Muscle of leg (tissue), 11 donors: ENCODE data around the gene CBLL1. TPM values are rescaled to one million over a fixed set of nuclear protein-coding genes. Genes with fewer than 3 reads are reported as not detected.

Experiments used
- DNase-seq: peaks from one replicate; pipeline ENCODE4 v3.0.0; 2013
- H3K27ac ChIP-seq: one replicate; pipeline ENCODE4 v1.5.1; 2013; ENCODE audit warnings: mild to moderate bottlenecking, low read length, control low read depth
- H3K27me3 ChIP-seq: one replicate; pipeline ENCODE4 v1.6.1; 2013; ENCODE audit warnings: low read length; ENCODE audit not compliant: control insufficient read depth, insufficient read depth
- H3K36me3 ChIP-seq: one replicate; pipeline ENCODE4 v1.6.1; 2013; ENCODE audit warnings: low read length; ENCODE audit not compliant: control insufficient read depth, insufficient read depth
- H3K4me1 ChIP-seq: one replicate; pipeline ENCODE4 v1.6.1; 2013; ENCODE audit warnings: low read length; ENCODE audit not compliant: control insufficient read depth, insufficient read depth
- H3K4me3 ChIP-seq: one replicate; pipeline ENCODE4 v1.5.1; 2013; ENCODE audit warnings: low read length, control low read depth
- H3K9me3 ChIP-seq: replicated peaks from 2 replicates; pipeline ENCODE4 v1.6.1; 2013; ENCODE audit warnings: low read depth, low read length; ENCODE audit not compliant: control insufficient read depth
- WGBS: methylation state at CpG from one replicate; pipeline ENCODE4 v1.1.5; 2013; ENCODE audit warnings: missing lambda C conversion rate; ENCODE audit not compliant: insufficient coverage; 5-methylcytosine and 5-hydroxymethylcytosine counted together
- polyA plus RNA-seq, 8 donors: library from polyadenylated mRNA; unstranded; fragments of 120-200 nt; gene quantifications; one replicate each; pipeline versions ENCODE4 v1.2.1 to v1.2.3, GENCODE V29; 2013; ENCODE audit warnings: inconsistent platforms in 1 of 8, low replicate concordance in 1 of 8; ENCODE audit not compliant: insufficient read length in 8 of 8, insufficient read depth in 1 of 8
- total RNA-seq: library from RNA; stranded (reverse); fragments of 120-200 nt; gene quantifications from one replicate; pipeline ENCODE4 v1.2.4, GENCODE V29; 2013

Gene CBLL1
- total and polyA plus RNA-seq, 9 donors = 13.9 to 21.2 (median 16.9) TPM

DNA sequence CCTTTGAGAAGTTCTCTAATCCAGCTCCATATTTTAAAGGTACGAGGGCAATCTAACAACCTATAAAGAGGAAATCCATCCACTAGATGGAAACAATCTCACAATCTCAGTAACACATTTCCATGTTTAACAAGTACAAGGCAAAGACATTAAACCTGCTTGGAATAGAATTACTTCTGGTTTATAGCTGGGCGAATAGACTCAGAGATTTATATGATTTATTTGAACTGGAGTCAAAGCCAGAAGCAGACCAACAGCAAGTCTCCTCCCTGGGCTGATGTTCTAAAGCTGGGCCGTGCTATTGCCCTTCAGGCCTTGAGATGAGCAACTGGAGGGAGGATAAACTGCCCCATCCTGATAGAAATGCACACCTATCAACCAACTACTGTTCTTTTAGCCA is 33.8 kb downstream of the CBLL1 start:
- WGBS = 60% methylated on average over 1 of the region's 3 CpGs
- H3K36me3 ChIP-seq = no peaks in the 10 kb centered on the region
- no peak overlapping the region for H3K4me3 ChIP-seq
- H3K27me3 ChIP-seq = no peaks in the 10 kb centered on the region
- H3K4me1 ChIP-seq = no peaks in the 10 kb centered on the region
- no peaks in the 10 kb centered on the region for H3K9me3 ChIP-seq
- DNase-seq = no peak
- H3K27ac ChIP-seq = no peak overlapping the region

- H3K27ac ChIP-seq = no peak overlapping the region
- H3K4me3 ChIP-seq = no peak overlapping the region
- H3K4me1 ChIP-seq = no peaks in the 10 kb centered on the region
- no peaks in the 10 kb centered on the region for H3K36me3 ChIP-seq
- no peaks in the 10 kb centered on the region for H3K9me3 ChIP-seq
- WGBS = no CpG with 5 or more reads among the region's 4 CpGs
- no peak for DNase-seq
- H3K27me3 ChIP-seq = no peaks in the 10 kb centered on the region
These were observed 34.3 kb downstream of the CBLL1 start for GRCh38 chr7:107778283-107778682.

DNA sequence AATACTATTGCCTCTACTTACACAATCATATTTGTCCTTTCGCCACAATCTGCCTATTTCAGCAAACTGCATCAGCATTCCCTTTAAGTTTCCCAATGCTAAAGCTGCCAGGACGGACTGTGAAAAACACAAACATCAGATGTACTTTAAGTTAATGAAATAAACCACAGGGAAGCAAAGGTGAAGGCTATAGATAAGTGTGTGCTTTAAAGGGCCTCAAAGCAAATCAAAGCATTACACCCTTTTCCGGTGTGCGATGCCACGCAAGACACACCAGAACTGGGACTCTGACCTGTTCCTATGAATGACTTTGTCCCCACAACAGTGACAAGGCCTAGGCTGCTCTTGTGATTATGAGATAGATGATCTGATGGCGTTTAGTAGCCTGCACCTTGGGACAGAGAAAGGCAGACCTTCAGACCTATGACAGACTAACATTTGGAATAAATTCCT is 35.7 kb downstream of the CBLL1 start:
- Histone ChIP-seq H3K27me3 (peaks cover 2% of the 10 kb centered on the region), H3K27ac (no peak overlapping the region), H3K9me3 (no peaks in the 10 kb centered on the region), H3K4me1 (no peaks in the 10 kb centered on the region), H3K36me3 (no peaks in the 10 kb centered on the region), H3K4me3 (no peak overlapping the region)
- DNase-seq = no peak
- WGBS = 80% methylated on average over 2 of the region's 6 CpGs

- Histone ChIP-seq H3K4me3 (no peak overlapping the region), H3K27ac (no peak overlapping the region), H3K36me3 (no peaks in the 10 kb centered on the region), H3K27me3 (peaks cover 4% of the 10 kb centered on the region), H3K9me3 (no peaks in the 10 kb centered on the region), H3K4me1 (no peaks in the 10 kb centered on the region)
- no CpG with 5 or more reads among the region's 3 CpGs for WGBS
- no peak for DNase-seq
These were observed 38.4 kb downstream of the CBLL1 start for GRCh38 chr7:107782374-107782773.

- Histone ChIP-seq H3K36me3 (no peaks in the 10 kb centered on the region), H3K27ac (no peak overlapping the region), H3K4me1 (no peaks in the 10 kb centered on the region), H3K27me3 (peaks cover 4% of the 10 kb centered on the region), H3K9me3 (no peaks in the 10 kb centered on the region), H3K4me3 (no peak overlapping the region)
- DNase-seq = no peak
- WGBS = no CpG with 5 or more reads among the region's 1 CpG
These were observed 39.7 kb downstream of the CBLL1 start for GRCh38 chr7:107783648-107784047.

DNA sequence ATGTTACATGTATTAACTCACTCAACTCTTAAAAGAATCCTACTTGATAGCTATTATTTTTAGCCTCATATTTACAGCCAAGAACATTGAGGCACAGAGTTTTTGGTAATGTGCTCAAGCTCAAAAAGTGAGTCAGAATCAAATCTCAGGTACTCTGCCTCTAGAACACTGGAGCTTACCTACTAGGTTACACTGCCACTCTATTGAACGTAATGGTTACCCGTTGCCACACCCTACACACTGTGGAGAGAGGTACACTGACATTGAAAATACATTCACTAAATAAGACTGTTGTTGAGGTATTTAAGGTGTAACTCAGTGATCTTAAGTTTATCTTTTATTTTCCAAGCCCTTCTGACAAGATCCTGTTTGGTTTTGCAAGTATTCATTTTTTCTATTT is 41.2 kb downstream of the CBLL1 start:
- no peak for DNase-seq
- H3K27me3 ChIP-seq = peaks cover 4% of the 10 kb centered on the region
- no peaks in the 10 kb centered on the region for H3K4me1 ChIP-seq
- WGBS = no CpG with 5 or more reads among the region's 2 CpGs
- H3K36me3 ChIP-seq = no peaks in the 10 kb centered on the region
- no peak overlapping the region for H3K4me3 ChIP-seq
- no peaks in the 10 kb centered on the region for H3K9me3 ChIP-seq
- no peak overlapping the region for H3K27ac ChIP-seq

- no peak overlapping the region for H3K27ac ChIP-seq
- no peaks in the 10 kb centered on the region for H3K9me3 ChIP-seq
- no CpG with 5 or more reads among the region's 2 CpGs for WGBS
- peaks cover 4% of the 10 kb centered on the region for H3K27me3 ChIP-seq
- DNase-seq = no peak
- no peaks in the 10 kb centered on the region for H3K36me3 ChIP-seq
- no peak overlapping the region for H3K4me3 ChIP-seq
- H3K4me1 ChIP-seq = no peaks in the 10 kb centered on the region
These were observed 42.0 kb downstream of the CBLL1 start for GRCh38 chr7:107785926-107786325.

DNA sequence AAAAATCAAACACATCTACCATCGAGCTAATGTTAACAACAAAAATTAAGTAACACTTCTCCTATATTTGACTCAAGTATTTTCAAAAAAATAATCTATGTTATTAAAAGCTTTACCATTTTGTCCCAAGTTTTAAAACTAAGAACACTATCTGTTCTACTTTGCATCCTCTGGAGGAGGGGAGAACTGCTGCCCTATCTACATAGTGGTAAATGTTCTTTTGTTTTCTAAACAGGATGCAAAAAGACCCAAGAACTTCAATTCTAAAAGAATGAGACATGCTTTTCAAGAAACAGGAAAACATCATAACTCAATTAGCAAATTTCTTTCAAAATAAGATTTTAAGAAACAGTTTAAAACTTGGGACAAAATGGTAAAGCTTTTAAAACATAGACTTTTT is 44.3 kb downstream of the CBLL1 start:
- no peak overlapping the region for H3K27ac ChIP-seq
- H3K36me3 ChIP-seq = no peaks in the 10 kb centered on the region
- no peak overlapping the region for H3K4me3 ChIP-seq
- no CpG with 5 or more reads among the region's 1 CpG for WGBS
- DNase-seq = no peak
- H3K4me1 ChIP-seq = no peaks in the 10 kb centered on the region
- peaks cover 4% of the 10 kb centered on the region for H3K27me3 ChIP-seq
- H3K9me3 ChIP-seq = no peaks in the 10 kb centered on the region

- WGBS = no CpG with 5 or more reads among the region's 3 CpGs
- peaks cover 4% of the 10 kb centered on the region for H3K27me3 ChIP-seq
- no peaks in the 10 kb centered on the region for H3K4me1 ChIP-seq
- H3K27ac ChIP-seq = no peak overlapping the region
- no peaks in the 10 kb centered on the region for H3K9me3 ChIP-seq
- no peak overlapping the region for H3K4me3 ChIP-seq
- DNase-seq = no peak
- no peaks in the 10 kb centered on the region for H3K36me3 ChIP-seq
These were observed 44.7 kb downstream of the CBLL1 start for GRCh38 chr7:107788662-107789061.

DNA sequence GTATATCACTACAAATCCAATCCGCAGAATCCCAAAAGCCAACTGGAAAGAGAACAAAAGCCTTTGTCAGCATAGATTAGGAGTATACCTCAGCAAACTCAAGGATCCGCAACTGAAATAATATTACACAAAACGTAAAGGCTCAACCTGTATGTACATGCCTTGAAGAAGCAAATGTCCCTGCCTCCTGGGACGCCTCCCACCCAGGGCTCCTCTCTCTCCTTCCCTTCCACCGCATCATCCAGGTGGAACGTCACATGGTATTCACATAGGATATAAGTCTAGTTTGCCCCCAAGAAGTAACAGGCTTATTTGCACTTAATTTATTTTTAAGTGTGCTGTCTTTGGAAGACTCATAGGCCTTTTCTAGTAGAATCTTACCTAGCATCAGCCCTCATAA is 45.7 kb downstream of the CBLL1 start:
- Histone ChIP-seq H3K4me3 (no peak overlapping the region), H3K4me1 (no peaks in the 10 kb centered on the region), H3K27me3 (peaks cover 2% of the 10 kb centered on the region), H3K36me3 (no peaks in the 10 kb centered on the region), H3K9me3 (no peaks in the 10 kb centered on the region), H3K27ac (no peak overlapping the region)
- DNase-seq = no peak
- WGBS = no CpG with 5 or more reads among the region's 6 CpGs

DNA sequence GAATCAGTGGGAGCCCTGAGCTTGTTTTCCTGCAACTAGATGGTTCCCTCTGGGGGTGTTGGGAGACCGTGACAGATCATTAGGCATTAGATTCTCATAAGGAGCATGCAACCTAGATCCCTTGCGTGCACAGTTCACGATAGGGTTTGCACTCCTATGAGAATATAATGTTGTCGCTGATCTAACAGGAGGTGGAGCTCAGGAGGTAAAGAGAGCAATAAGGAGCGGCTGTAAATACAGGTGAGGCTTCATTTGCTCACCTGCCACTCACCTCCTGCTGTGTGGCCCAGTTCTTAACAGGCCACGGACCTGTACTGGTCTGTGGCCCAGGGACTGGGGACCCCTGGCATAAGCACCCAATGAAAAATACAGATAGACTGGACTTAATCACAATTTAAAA is 48.4 kb downstream of the CBLL1 start:
- Histone ChIP-seq H3K36me3 (no peaks in the 10 kb centered on the region), H3K4me3 (no peak overlapping the region), H3K27ac (no peak overlapping the region), H3K27me3 (no peaks in the 10 kb centered on the region), H3K4me1 (no peaks in the 10 kb centered on the region), H3K9me3 (no peaks in the 10 kb centered on the region)
- whole genome bisulfite sequencing = 74% methylated on average over 4 of the region's 6 CpGs
- no peak for DNase-seq
